SW 1271 (cell line): ENCODE results near the gene OOSP3.
"Not testable (repeated sequence)": the region's sequence is repeated elsewhere in the genome, so short reads cannot be mapped to it uniquely, and the experiment has no call there.

Experiments
- DNase-seq, 2 experiments: peaks; one replicate each; lab custom pipeline; 2025; lab: John Stamatoyannopoulos, UW

OOSP3 gene

GRCh38 chr11:59878575-59878974 lies at the start of gene OOSP3:
Gene OOSP3, plus strand, starts transcription at chr11:59878782. Its CDS starts 27 bp downstream, at chr11:59878809.
- DNase-seq = no peak

- DNase-seq = no peak
Observed at GRCh38 chr11:59829358-59829757, 49.2 kb upstream of the OOSP3 start.

- DNase-seq = no peak
Observed at GRCh38 chr11:59833602-59834001, 45.0 kb upstream of the OOSP3 start.

GRCh38 chr11:59839615-59840014 lies 39.0 kb upstream of the OOSP3 start:
- no peak for DNase-seq

GRCh38 chr11:59841514-59841913 lies 37.1 kb upstream of the OOSP3 start:
- no peak for DNase-seq

- no peak for DNase-seq
Observed at GRCh38 chr11:59842316-59842715, 36.3 kb upstream of the OOSP3 start.

GRCh38 chr11:59845399-59845798 lies 33.2 kb upstream of the OOSP3 start, which contains the start of gene CBLIF:
Gene CBLIF, minus strand, starts transcription at chr11:59845499. Its CDS starts 46 bp downstream, at chr11:59845453.
- no peak for DNase-seq

- DNase-seq = no peak
Observed at GRCh38 chr11:59846556-59846955, 32.0 kb upstream of the OOSP3 start.

GRCh38 chr11:59847626-59848025 lies 31.0 kb upstream of the OOSP3 start:
- no peak for DNase-seq

- not testable (repeated sequence) for DNase-seq
Observed at GRCh38 chr11:59848439-59848838, 30.1 kb upstream of the OOSP3 start.

GRCh38 chr11:59849129-59849528 lies 29.5 kb upstream of the OOSP3 start:
- DNase-seq = no peak

- DNase-seq = not testable (repeated sequence)
Observed at GRCh38 chr11:59849551-59849950, 29.0 kb upstream of the OOSP3 start.

- not testable (repeated sequence) for DNase-seq
Observed at GRCh38 chr11:59851416-59851815, 27.2 kb upstream of the OOSP3 start.

GRCh38 chr11:59854871-59855270 lies 23.7 kb upstream of the OOSP3 start:
- DNase-seq = no peak

GRCh38 chr11:59857439-59858434 lies 20.8 kb upstream of the OOSP3 start:
- peak; percentile 33 to 80 for DNase-seq

GRCh38 chr11:59859673-59860072 lies 18.9 kb upstream of the OOSP3 start:
- no peak for DNase-seq

- DNase-seq = no peak
Observed at GRCh38 chr11:59862252-59862651, 16.3 kb upstream of the OOSP3 start.

- no peak for DNase-seq
Observed at GRCh38 chr11:59865031-59865430, 13.6 kb upstream of the OOSP3 start.

- DNase-seq = no peak
Observed at GRCh38 chr11:59866397-59866796, 12.2 kb upstream of the OOSP3 start, which contains the start of gene TCN1. Gene TCN1, minus strand, starts transcription at chr11:59866487. Its CDS starts 17 bp downstream, at chr11:59866470.

- no peak for DNase-seq
Observed at GRCh38 chr11:59866836-59867235, 11.7 kb upstream of the OOSP3 start.

GRCh38 chr11:59867946-59868345 lies 10.6 kb upstream of the OOSP3 start:
- no peak for DNase-seq

- no peak for DNase-seq
Observed at GRCh38 chr11:59872076-59872475, 6.5 kb upstream of the OOSP3 start.

- no peak for DNase-seq
Observed at GRCh38 chr11:59875856-59876519, 2.6 kb upstream of the OOSP3 start.
